Gastroesophageal sphincter (tissue), 3 donors: ENCODE measurements around the gene VPS41.

Source experiments
- CTCF ChIP-seq, 4 experiments: fragments of 200-600 bp in 2 of 4; fragments of 450-650 bp in 2 of 4; sonication (generic) in 1 of 4; IDR thresholded peaks; one replicate each; pipeline ENCODE4 v1.5.1; 2017 to 2019; ENCODE audit warnings: antibody characterized with exemption in 4 of 4, mild to moderate bottlenecking in 2 of 4, moderate library complexity in 2 of 4
- EP300 ChIP-seq: sonication (generic); formaldehyde crosslinking; IDR thresholded peaks from one replicate; pipeline ENCODE4 v1.6.1; 2017; ENCODE audit warnings: antibody characterized with exemption, mild to moderate bottlenecking
- POLR2A ChIP-seq, 2 donors: fragments of 450-650 bp; IDR thresholded peaks; one replicate each; pipeline ENCODE4 v1.6.1; 2017; ENCODE audit warnings: antibody characterized with exemption in 2 of 2, mild to moderate bottlenecking in 2 of 2, moderate library complexity in 1 of 2
- POLR2AphosphoS5 ChIP-seq: sonication (generic); formaldehyde crosslinking; IDR thresholded peaks from one replicate; pipeline ENCODE4 v1.6.1; 2017; ENCODE audit warnings: antibody characterized with exemption

- TF ChIP-seq CTCF (IDR thresholded peaks at IDR 0.05) (no peak), POLR2AphosphoS5 (no peak), POLR2A (IDR thresholded peaks at IDR 0.05) (no peak), EP300 (no peak)
These were observed 33.5 kb upstream of the VPS41 start for GRCh38 chr7:38942431-38943051.
